ENCODE data around the gene AP2B1. TPM values are rescaled to one million over a fixed set of nuclear protein-coding genes. Genes with fewer than 3 reads are reported as not detected.
"Not testable (repeated sequence)": the region's sequence is repeated elsewhere in the genome, so short reads cannot be mapped to it uniquely, and the experiment has no call there.

AP2B1 gene
- total RNA-seq, 1 donor from 2014 or later, result 142 TPM

DNA sequence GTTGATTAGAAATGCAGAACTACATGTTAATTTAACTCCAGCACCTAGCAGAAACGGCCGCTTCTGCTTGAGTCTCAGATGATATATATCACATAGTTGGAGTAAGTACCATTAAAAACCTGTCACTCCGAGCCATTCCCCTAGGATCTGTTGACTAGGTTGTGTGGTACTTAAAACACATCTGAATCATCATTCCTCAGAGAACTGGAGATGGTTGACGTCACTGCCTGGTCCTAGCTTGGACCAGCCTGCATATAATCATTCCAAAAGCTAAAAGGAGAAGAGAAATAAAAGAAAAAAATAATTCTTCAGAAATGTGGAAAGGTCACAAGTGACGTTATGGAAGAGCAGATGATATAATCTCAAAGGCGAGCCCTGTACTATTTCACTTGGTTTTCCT, 113.0 kb downstream of the AP2B1 start:
- TF ChIP-seq, protein P1, sequence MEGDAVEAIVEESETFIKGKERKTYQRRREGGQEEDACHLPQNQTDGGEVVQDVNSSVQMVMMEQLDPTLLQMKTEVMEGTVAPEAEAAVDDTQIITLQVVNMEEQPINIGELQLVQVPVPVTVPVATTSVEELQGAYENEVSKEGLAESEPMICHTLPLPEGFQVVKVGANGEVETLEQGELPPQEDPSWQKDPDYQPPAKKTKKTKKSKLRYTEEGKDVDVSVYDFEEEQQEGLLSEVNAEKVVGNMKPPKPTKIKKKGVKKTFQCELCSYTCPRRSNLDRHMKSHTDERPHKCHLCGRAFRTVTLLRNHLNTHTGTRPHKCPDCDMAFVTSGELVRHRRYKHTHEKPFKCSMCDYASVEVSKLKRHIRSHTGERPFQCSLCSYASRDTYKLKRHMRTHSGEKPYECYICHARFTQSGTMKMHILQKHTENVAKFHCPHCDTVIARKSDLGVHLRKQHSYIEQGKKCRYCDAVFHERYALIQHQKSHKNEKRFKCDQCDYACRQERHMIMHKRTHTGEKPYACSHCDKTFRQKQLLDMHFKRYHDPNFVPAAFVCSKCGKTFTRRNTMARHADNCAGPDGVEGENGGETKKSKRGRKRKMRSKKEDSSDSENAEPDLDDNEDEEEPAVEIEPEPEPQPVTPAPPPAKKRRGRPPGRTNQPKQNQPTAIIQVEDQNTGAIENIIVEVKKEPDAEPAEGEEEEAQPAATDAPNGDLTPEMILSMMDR (conservative IDR thresholded peaks at IDR 0.05; ENCODE audit: low read depth, low read length), result no peak
- H3K4me3 ChIP-seq (ENCODE audit: low read depth, low read length), result no peak overlapping the region
- no peak for DNase-seq (ENCODE audit: low read depth)

DNA sequence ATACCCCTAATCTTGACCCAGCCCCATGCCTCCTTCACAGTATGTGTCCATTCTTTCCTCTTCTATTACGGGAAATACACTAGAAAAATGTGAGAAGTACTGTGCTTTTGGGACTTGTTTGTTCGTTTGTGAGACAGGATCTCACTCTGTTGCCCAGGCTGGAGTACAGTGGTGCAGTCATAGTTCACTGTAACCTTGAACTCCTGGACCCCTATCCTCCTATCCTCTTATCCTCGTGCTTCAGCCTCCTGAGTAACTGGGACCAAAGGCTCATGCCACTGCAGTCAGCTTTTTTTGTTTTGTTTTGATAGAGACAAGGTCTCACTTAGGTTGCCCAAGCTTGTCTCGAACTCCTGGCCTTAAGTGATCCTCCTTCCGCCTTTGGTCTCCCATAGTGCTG, 114.4 kb downstream of the AP2B1 start:
- no peak overlapping the region for H3K4me3 ChIP-seq (ENCODE audit: low read depth, low read length)
- no peak for DNase-seq (ENCODE audit: low read depth)
- TF ChIP-seq, protein P1 (conservative IDR thresholded peaks at IDR 0.05; ENCODE audit: low read depth, low read length), result no peak

DNA sequence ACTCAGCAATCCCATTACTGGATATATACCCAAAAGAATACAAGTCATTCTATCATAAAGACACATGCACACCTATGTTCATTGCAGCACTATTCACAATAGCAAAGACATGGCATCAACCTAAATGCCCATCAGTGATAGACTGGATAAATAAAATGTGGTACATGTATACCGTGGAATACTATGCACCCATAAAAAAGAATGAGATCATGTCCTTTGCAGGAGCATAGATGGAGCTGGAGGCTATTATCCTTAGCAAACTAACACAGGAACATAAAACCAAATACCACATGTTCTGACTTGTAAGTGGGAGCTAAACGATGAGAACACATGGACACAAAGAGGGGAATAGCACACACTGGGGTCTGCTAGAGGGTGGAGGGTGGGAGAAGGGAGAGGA, 116.2 kb downstream of the AP2B1 start:
- not testable (repeated sequence) for H3K4me3 ChIP-seq (ENCODE audit: low read depth, low read length); DNase-seq (ENCODE audit: low read depth)

DNA sequence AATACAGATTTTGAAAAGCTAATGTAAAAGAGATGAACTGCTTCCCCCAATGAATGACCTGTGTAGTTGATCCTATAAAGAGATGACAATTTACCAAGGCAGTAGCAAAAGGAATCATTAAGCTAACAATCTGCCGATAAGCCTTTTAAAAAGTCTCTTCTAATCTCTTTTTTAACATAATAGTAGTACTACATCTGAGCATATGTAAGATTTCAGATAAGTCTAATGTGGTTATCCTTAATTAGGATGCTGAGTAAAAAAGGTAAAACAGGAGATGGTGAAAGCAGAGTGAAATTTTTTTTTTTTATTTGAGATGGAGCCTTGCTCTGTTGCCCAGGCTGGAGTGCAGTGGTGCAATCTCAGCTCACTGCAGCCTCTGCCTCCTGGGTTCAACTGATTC, 118.1 kb downstream of the AP2B1 start:
- TF ChIP-seq, protein P1 (conservative IDR thresholded peaks at IDR 0.05; ENCODE audit: low read depth, low read length), result no peak
- H3K4me3 ChIP-seq (ENCODE audit: low read depth, low read length), result no peak overlapping the region
- DNase-seq (ENCODE audit: low read depth), result no peak

DNA sequence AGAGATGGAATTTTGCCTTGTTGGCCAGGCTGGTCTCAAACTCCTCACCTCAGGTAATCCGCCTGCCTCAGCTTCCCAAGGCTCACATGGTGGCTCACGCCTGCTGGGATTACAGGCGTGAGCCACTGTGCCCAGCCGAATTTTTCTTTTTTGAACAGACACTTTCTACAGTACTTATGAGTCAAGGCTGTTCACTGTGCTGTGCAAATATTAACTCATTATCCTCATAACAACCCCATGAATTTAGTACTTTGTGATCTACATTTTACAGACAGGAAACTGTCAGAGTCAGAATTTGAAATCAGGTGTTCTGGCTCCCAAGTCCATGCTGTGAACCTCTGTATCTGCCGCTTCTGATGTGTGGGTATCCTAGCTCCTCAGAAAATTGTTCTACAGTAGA, 118.6 kb downstream of the AP2B1 start:
- H3K4me3 ChIP-seq (ENCODE audit: low read depth, low read length), result no peak overlapping the region
- DNase-seq (ENCODE audit: low read depth), result no peak
- TF ChIP-seq, protein P1 (conservative IDR thresholded peaks at IDR 0.05; ENCODE audit: low read depth, low read length), result no peak

DNA sequence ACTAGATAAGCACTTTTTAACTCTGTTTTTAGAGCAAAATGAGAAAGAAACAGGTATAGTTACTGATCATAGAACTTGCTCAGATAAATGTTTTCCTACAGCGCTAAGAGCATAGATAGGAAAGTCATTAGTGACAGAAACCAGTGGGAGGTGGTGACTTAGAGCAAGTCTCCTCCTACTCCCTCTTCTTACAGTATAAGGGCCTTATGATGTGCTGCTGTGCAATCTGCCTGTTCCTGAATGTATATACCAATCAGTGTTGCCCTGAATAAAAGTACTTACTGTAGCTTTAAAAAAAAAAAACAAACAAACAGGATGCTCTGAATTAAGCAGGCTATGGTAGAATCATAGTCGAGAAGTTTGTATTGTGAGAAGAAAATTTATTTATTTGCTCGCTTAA, 121.0 kb downstream of the AP2B1 start:
- H3K4me3 ChIP-seq (ENCODE audit: low read depth, low read length), result no peak overlapping the region
- TF ChIP-seq, protein P1 (conservative IDR thresholded peaks at IDR 0.05; ENCODE audit: low read depth, low read length), result no peak

DNA sequence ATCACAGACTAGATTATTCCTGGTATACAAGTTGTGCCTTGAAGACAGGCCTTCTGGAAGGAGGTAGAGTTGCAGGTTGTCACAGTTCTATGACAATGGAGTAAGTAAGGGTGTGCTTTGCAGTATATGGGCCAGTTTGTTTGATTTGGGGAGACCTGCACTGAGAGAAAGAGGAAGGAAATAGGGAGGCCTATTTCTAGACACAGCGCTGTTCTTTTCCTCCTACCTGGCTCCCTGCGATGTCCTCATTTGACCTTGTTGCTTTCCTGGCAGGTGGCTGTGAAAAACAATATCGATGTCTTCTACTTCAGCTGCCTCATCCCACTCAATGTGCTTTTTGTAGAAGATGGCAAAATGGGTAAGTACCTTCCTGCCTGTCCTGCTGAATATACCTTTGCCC, 121.8 kb downstream of the AP2B1 start:
- TF ChIP-seq, protein P1 (conservative IDR thresholded peaks at IDR 0.05; ENCODE audit: low read depth, low read length), result no peak
- no peak overlapping the region for H3K4me3 ChIP-seq (ENCODE audit: low read depth, low read length)
- no peak for DNase-seq (ENCODE audit: low read depth)

More for the DNA sequence above, 121.0 kb downstream of the AP2B1 start:
- no peak for DNase-seq (ENCODE audit: low read depth)

DNA sequence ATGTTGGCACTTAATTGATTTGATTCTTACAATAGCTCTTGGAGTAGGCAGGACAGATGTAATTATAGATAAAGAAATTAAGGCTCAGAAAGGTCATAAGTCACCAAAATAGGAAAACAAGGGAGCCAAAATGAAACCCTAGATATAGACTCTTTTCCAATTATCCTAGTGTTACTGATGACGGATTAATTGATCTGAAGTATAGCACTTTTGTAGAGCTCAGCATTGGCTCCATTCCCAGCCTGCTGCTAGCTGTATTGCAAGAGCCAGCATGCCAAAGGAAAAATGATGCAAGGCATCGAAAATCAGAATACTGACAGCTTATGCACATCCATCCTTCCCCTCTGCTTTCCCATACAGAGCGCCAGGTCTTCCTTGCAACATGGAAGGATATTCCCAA, 122.8 kb downstream of the AP2B1 start:
- TF ChIP-seq, protein P1 (conservative IDR thresholded peaks at IDR 0.05; ENCODE audit: low read depth, low read length), result no peak
- DNase-seq (ENCODE audit: low read depth), result no peak
- H3K4me3 ChIP-seq (ENCODE audit: low read depth, low read length), result no peak overlapping the region
